ENCODE measurements around the gene HHAT.

Gene HHAT

GRCh38 chr1:210600421-210601159, 271.9 kb downstream of the HHAT start:
- no peak overlapping the region for H3K4me3 ChIP-seq (ENCODE audit: low read depth, low read length)
- DNase-seq (ENCODE audit: low read depth) = no peak
- no peak for TF ChIP-seq CTCF (conservative IDR thresholded peaks at IDR 0.05; ENCODE audit: low read depth, low read length)

- H3K4me3 ChIP-seq (ENCODE audit: low read depth, low read length) = no peak overlapping the region
- TF ChIP-seq CTCF (conservative IDR thresholded peaks at IDR 0.05; ENCODE audit: low read depth, low read length) = no peak
- no peak for DNase-seq (ENCODE audit: low read depth)
These were observed 274.4 kb downstream of the HHAT start for GRCh38 chr1:210603123-210603522.

DNA sequence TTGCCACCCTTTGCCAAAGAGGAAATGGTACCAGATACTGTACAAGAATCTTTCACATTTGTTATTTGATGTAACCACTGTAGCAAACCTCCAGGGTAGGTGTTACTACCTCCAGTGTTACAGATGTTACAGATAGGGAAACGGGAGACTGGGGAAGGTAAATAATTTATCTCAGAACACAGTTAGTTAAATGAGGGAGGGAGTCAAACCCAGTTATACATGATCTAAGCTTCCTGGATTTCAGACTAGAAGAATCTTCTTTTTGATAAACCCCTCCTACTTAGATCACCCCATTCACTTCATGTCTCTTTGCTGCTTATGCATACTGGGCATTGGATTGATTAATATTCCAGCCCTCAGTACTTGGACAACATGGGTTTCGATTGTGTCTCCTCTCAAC, 276.4 kb downstream of the HHAT start:
- no peak for TF ChIP-seq CTCF (conservative IDR thresholded peaks at IDR 0.05; ENCODE audit: low read depth, low read length)

DNA sequence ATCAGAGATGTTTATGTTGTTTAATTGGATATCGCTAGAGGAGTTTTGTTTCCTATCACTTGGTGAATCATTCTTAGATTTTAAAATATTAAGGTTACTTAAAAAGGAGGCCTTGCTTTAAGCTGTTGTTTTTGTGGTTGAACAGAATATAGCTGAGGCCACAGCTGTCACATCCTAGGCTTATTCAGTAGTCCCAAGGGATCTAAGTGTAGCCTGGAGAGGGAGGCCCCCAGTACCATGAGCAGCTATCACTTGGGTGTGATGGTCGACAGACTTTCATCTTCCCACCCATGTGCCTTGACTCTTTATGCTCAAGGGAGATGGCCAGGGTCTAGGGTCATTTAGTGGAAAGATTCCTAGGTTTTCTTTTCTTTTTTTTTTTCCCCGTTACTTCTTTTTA, 278.7 kb downstream of the HHAT start:
- TF ChIP-seq CTCF (conservative IDR thresholded peaks at IDR 0.05; ENCODE audit: low read depth, low read length) = no peak
- no peak overlapping the region for H3K4me3 ChIP-seq (ENCODE audit: low read depth, low read length)
- no peak for DNase-seq (ENCODE audit: low read depth)

More for the DNA sequence above, 276.4 kb downstream of the HHAT start:
- DNase-seq (ENCODE audit: low read depth) = no peak
- no peak overlapping the region for H3K4me3 ChIP-seq (ENCODE audit: low read depth, low read length)

DNA sequence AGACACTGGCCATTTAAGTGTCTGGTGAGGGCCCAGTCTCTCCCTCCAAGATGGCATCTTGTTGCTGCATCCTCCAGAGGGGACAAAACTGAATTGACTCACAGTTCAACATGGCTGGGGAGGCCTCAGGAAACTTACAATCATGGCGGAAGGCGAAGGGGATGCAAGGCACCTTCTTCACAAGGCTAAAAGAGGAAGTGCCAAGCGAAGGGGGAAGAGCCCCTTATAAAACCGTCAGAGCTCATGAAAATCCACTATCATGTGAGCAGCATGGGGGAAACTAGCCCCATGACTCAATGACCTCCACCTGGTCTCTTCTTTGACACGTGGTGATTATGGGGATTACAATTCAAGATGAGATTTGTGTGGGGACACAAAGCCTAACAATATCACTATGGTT, 280.1 kb downstream of the HHAT start:
- TF ChIP-seq CTCF (conservative IDR thresholded peaks at IDR 0.05; ENCODE audit: low read depth, low read length) = no peak
- DNase-seq (ENCODE audit: low read depth) = no peak
- no peak overlapping the region for H3K4me3 ChIP-seq (ENCODE audit: low read depth, low read length)

DNA sequence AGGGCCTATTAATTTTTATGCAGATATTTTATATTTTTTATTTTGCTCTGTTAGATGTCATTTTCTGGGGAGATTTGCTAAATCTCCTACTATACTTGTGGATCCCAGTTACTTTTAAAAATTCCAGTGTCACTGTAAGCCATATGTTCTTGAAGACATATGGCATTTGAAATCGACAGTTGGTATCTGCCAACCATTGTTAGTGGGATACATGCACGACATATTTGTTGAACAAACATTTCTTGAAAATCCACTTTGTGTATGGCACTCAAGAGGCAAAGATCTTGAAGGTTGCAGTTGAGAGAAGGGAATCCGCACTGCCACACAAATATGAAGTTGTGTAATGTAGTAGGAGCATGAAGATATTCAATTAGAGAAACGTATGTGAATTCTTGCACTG, 287.7 kb downstream of the HHAT start:
- DNase-seq (ENCODE audit: low read depth) = no peak
- TF ChIP-seq CTCF (conservative IDR thresholded peaks at IDR 0.05; ENCODE audit: low read depth, low read length) = no peak
- H3K4me3 ChIP-seq (ENCODE audit: low read depth, low read length) = no peak overlapping the region

- DNase-seq (ENCODE audit: low read depth) = no peak
- TF ChIP-seq CTCF (conservative IDR thresholded peaks at IDR 0.05; ENCODE audit: low read depth, low read length) = no peak
- H3K4me3 ChIP-seq (ENCODE audit: low read depth, low read length) = no peak overlapping the region
These were observed 288.6 kb downstream of the HHAT start for GRCh38 chr1:210617293-210617692.

Measured in choroid plexus epithelial cell (primary cell).